HFF-Myc (cell line): ENCODE measurements around the gene OPRD1.

ENCODE experiments used
- DNase-seq: peaks from one replicate; pipeline ENCODE4 v3.0.0-alpha.2; 2011; ENCODE audit warnings: low read depth; ENCODE audit errors: extremely low read depth
- H3K4me3 ChIP-seq: replicated peaks from 2 replicates; pipeline ENCODE4 v1.5.1; 2011; ENCODE audit warnings: low read depth, mild to moderate bottlenecking, control low read depth, low read length
- CTCF ChIP-seq: IDR thresholded peaks from 2 replicates; pipeline ENCODE4 v1.5.1; 2012; ENCODE audit warnings: mild to moderate bottlenecking, low read depth, low read length, control low read depth; ENCODE audit errors: missing control alignments

Gene OPRD1

GRCh38 chr1:28878796-28879195, 66.8 kb downstream of the OPRD1 start:
- DNase-seq = no peak
- no peak for TF ChIP-seq CTCF
- no peak overlapping the region for H3K4me3 ChIP-seq

- peak; percentile 96 for TF ChIP-seq CTCF
- no peak overlapping the region for H3K4me3 ChIP-seq
- peak; percentile 89 for DNase-seq
These were observed 70.1 kb downstream of the OPRD1 start for GRCh38 chr1:28882009-28882628.

GRCh38 chr1:28883242-28883616, 71.3 kb downstream of the OPRD1 start:
- no peak for TF ChIP-seq CTCF
- no peak overlapping the region for H3K4me3 ChIP-seq
- no peak for DNase-seq

- no peak overlapping the region for H3K4me3 ChIP-seq
- TF ChIP-seq CTCF = no peak
- no peak for DNase-seq
These were observed 73.5 kb downstream of the OPRD1 start for GRCh38 chr1:28885472-28885877.

- H3K4me3 ChIP-seq = no peak overlapping the region
- no peak for DNase-seq
- no peak for TF ChIP-seq CTCF
These were observed 74.2 kb downstream of the OPRD1 start for GRCh38 chr1:28885977-28886730.

- TF ChIP-seq CTCF = no peak
- no peak for DNase-seq
- peak overlapping the region; percentile 76 for H3K4me3 ChIP-seq
These were observed 74.9 kb downstream of the OPRD1 start for GRCh38 chr1:28886731-28887418.
